Measurements from ENCODE around the gene SPDYE6.
"Not testable (repeated sequence)": the region's sequence is repeated elsewhere in the genome, so short reads cannot be mapped to it uniquely, and the experiment has no call there.

SPDYE6 gene, protein sequence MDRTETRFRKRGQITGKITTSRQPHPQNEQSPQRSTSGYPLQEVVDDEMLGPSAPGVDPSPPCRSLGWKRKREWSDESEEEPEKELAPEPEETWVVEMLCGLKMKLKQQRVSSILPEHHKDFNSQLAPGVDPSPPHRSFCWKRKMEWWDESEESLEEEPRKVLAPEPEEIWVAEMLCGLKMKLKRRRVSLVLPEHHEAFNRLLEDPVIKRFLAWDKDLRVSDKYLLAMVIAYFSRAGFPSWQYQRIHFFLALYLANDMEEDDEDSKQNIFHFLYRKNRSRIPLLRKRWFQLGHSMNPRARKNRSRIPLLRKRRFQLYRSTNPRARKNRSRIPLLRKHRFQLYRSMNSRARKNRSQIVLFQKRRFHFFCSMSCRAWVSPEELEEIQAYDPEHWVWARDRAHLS

DNA sequence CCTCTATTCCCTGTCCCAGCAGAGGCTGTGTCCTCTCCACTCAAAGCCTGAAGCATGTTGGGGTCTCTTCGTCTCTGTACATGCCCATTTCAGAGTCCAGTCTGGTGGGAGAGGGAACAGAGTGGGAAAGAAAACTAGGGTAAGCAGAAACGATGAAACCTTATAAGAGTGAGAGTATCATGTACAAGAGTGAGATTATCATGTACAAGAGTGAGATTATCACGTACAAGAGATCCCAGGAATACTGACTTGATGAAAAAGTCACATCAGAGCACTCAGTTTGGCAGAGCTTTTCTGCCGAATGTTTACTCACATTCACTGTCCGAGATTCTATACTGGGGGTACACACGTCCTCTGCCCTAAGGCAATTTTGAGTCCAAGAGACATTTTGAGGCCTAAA, at the start of gene SPDYE6:
Gene SPDYE6 (minus strand): TSS at position 101 of the 400 bp plus-strand sequence. CDS start 421 bp downstream, outside the sequence.
- not testable (repeated sequence) for DNase-seq

DNA sequence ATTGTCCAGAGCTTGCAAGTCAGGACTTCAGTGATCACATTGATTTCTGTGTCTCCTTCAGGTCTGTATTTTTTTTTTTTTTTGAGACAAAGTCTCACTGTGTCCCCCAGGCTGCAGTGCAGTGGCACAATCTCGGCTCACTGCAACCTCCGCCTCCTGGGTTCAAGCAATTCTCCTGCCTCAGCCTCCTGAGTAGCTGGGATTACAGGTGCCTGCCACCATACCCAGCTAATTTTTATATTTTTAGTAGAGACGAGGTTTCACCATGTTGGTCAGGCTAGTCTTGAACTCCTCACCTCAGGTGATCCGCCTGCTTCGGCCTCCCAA, 48.6 kb upstream of the SPDYE6 start:
- DNase-seq, result not testable (repeated sequence)

DNA sequence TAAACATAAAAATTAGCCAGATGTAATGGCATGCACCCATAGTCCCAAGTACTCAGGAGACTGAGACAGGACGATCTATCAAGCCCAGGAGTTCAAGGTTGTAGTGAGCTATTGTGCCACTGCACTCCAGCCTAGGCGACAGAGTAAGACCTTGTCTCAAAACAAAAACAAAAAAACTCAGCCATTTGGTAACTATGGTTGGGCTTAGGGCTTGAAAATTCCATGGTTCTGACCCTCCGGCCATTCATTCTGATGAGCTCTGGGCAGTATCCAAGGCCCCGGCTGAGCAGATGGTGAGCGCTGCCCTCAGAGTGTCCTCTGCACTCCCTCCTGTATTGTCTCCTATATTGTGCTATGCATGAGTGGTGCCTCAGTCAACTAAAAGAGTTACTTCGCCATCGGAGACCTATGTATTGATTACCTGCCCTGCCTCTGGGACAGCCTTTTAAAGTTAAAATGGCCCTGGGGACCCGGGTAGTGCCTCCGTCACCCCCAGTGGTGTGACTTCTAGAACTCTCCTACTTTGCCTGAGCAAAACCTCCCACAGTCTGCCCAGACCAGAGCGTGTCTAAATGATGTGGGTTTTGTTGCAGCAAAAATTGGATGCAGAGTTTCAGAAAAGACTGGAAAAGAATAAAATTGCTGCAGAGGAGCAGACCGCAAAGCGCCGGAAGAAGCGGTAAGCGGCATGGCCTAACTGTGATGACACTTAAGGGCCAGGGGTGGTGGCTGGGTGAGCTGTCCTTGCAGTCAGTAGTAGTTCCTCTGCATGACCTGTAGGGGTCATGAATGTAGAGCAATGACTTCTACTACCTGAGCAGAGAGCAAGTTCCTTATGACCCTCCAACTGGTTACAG, 48.0 kb upstream of the SPDYE6 start:
- DNase-seq, result peak; percentile 46

DNA sequence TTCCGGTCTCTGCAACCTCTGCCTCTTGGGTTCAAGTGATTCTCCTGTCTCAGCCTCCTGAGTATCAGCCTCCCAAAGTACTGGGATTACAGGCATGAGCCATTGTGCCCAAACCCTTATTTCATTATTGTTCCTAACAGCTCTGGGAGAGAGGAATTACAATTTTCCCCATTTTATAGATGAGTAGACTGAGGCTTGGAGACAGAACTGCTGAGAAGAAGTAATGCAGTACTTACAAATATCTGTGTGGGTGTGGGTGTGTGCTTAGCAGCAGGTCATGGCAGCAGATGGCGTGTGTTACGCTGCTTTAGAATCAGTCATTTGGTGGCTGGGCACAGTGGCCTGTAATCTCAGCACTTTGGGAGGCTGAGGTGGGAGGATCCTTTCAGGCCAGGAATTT, 47.3 kb upstream of the SPDYE6 start:
- no peak for DNase-seq

DNA sequence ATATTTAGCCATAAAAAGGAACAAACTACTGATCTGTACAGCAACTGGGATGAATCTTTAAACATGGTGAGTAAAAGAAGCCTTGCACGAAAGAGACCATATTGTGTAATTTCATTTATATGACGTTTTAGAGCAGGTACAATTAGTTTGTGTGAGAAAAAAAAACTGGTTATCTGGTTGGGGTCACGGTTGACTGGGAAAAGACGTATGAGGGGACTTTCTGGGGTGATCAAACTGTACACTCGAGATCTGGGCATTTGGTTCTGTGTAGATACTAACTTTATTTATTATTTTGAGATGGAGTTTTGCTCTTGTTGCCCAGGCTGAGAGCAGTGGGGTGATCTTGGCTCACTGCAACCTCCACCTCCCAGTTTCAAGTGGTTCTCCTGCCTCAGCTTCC, 44.1 kb upstream of the SPDYE6 start:
- DNase-seq, result no peak

DNA sequence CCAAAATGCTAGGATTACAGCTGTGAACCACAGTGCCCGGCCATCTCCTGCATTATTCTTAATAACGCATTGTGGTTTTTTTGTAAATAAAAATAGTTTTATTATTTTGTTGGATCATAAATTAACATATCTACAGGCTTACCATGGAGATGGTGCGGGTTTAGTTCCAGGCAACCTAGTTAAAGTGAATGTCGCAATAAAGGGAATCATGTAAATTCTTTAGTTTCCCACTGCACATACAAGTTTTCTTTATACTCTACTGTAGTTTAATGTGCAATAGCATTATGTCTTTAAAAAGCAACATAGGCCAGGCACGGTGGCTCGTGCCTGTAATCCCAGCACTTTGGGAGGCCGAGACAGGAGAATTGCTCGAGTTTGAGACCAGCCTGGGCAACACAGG, 42.3 kb upstream of the SPDYE6 start:
- DNase-seq, result no peak

DNA sequence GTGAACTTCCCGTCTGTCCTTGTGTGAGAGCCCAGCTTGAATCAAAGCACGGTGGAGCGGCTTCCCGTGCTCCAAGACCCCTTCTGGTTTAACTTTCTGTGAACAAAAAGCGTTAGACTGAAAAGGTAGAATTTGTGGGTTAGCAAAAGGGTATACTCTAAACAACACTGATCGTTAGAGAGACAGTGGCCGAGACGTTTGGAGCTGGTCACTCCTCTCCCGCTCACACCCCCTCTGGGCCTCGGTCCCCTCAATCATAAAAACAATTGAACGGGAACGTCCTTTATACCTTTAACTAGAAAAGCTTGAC, 40.4 kb upstream of the SPDYE6 start:
- no peak for DNase-seq

DNA sequence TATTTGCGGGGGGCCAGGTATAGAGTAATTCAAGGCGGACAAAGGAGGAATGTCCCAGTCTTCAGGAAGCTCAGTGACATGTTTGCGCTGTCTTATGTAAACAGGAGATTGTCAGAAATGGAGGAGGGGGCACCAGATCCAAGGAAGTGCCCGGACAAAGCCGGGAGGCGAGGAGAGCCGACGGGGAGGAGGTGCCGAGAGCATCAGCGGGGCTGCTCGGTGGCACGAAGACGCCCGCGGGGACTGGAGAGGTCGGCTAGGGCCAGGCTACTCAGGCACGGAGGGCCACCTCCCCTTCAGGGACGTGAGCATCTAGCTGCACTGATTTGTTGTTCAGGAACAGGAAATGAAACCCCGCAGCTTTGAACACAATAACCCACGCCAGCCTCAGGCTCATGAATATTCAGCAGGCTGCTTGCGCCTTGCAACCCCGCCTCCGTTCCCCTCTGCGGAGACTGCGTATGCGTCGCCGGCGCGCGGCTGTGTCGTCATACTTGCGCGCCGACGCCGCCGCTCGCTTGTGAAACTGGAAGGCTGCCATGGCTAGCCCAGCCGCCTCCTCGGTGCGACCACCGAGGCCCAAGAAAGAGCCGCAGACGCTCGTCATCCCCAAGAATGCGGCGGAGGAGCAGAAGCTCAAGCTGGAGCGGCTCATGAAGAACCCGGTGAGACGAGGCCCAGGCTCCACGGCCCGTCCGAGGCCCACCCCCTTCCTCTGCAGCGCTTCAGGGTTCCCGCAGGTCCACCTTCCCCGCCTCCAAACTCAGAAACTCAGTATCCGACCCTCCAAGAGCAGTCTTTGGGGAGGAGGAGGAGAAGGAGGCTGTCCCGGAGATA, 39.8 kb upstream of the SPDYE6 start, which contains the start of gene PRKRIP1:
Gene PRKRIP1 (plus strand): TSS at position 491 of the 837 bp plus-strand sequence. CDS start 49 bp downstream, at position 540.
- DNase-seq, result peak; percentile 89

DNA sequence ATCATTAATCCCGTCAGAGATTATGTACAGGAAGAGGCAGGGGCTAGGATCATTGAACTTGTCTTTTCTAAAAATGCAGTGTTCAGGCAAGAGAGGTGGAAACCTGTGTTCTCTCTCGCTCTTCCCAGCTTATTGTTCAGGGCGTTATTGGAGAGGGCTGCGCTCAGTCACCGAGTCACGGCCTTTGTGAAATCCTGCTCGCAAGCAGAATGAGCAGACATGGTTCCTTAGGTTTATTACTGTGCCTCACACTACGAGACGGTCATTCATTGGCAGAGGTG, 39.3 kb upstream of the SPDYE6 start:
- DNase-seq, result no peak

DNA sequence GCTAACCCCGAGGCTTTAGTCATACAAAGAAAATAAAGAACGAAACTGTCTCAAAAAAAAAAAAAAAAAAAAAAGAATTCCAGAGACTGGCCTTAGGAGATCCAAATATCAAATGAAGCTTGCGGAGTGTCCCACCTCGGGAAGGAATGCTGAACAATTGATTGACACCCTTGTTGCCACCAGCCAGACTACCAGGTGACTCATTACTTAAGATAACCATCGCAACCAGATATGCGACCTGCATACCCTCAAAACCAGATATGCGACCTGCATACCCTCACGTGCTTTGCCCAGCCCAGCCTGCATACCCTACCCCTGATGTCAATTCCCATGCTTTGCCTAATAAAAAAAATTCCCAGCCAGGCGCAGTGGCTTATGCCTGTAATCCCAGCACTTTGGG, 37.2 kb upstream of the SPDYE6 start:
- DNase-seq, result no peak

DNA sequence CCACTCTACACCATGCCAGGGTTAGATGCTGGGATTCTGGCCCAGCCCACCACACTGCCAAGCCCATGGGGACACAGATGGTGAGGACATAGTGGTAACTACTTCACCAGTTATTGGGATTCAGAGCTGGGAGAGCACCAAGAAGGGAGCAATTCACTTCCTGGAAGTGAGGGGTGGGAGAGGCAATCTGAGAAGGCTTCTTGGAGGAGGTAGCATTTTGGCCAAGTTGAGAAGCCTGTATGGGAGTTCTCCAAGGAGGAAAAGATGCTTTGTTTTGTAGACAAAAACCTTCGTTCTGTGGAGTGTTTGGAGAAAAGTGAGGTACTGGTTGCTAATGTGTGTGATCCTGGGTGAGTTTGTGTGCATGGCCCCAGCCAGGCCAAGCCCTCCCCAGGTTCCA, 36.1 kb upstream of the SPDYE6 start:
- DNase-seq, result no peak

DNA sequence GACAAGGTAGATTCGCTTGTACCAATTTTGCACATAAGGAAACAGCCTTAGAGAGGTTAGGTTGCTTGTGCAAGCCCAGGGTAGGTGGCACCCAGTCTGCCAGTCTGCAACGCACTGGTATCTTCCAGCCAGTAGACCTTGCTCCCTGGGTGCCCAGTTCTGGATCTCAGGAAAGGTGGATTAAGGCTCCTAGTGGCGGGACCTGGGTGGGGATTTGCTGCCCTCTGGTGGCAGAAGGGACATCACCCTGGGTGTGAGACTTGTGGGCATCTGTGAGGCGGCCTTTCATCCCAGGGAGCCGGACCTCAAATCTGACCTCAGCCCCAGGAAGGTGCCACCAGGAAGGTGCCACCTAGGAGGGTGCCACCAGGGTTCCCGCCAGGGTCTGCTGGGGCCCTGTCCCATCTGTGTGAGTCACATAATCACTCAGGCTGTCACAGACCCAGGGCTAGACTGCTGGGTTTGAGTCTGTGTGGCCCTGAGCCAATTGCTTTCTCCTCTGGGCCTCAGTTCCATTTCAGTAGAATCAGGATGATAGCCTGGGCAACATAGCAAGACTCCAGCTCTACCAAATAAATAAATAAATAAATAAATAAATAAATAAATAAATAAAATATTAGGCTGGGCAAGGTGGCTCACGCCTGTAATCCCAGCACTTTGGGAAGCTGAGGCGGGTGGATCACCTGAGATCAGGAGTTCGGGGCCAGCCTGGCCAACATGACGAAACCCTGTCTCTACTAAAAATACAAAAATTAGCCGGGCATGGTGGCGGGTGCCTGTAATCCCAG, 34.6 kb upstream of the SPDYE6 start:
- peak; percentile 51 for DNase-seq

DNA sequence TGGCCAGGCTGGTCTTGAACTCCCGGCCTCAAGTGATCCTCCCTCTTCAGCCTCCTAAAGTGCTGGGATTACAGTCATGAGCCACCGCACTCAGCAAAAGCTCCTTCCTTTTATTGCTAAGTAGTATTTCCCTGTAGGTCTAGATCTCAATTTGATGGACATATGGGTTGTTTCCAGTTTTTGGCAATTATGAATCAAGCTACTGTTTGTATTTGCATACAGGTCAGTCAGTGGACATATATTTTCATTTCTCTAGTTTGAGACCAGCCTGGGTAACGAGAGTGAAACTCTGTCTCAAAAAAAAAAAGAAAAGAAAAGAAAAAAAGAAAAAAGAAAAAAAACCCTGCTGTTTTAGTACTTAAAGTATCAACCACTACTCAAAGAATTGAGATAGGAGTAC, 33.6 kb upstream of the SPDYE6 start:
- no peak for DNase-seq

DNA sequence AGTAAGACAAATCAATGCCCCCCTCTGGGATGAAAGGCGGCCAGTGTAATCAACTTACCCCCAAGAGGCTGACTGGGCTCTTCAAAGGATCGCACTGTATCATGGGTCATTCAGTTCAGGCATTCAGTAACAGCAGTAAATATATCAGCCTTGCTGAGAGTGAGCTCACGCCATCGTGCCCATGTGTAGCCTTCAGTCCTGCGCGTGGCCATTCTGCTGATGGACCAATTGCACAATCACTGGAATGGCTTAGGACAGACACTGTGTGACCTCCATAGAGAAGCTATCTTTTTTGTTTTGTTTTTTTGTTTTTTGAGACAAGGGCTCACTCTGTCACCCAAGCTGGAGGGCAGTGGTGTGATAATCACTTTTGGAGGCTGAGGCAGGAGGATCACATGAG, 30.8 kb upstream of the SPDYE6 start:
- DNase-seq, result no peak

DNA sequence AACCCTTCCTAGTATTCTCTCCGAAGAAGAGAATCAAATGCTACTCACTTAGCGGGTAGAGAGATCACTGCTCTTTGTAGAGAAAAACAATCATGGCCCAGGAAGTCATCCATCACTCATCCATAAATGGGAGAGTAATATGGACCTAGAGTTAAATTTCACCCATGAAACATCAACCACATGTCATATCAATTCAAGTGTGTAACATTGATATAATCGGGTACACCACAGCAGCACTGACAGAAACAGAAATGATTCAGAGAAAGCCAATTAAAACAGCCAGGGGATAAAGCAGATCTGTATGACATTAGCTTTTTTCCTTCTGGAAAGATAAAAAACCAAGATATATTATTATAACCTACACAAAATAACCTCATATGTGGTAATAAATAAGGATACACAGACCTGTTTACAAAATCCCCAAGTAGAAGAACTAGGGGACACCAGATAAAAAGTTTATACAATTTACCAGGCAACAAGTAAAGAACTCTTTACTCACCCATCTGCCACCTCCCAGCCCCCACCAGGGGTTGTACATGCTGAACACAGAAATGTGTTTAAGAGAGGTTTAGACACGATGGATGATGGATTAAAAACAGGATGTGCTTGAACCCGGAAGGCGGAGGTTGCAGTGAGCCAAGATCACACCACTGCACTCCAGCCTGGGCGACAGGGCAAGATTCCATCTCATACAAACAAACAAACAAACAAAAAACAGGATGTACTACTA, 25.6 kb upstream of the SPDYE6 start:
- not testable (repeated sequence) for DNase-seq

DNA sequence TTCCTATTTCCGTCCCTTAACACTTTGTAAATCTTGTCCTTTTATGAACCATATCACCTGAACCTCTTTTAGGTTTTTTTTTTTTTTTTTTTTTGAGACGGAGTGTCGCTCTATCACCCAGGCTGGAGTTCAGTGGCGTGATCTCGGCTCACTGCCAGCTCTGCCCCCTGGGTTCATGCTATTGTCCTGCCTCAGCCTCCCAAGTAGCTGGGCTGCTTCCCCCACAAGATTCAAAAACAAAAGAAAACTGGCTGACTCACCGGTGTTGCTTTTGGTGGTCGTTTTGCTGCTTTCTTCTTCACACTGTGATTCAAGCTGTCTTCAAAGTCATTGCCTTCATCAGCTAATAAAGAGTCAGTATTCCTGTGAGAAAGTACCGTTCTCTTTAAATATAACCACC, 24.6 kb upstream of the SPDYE6 start:
- DNase-seq, result not testable (repeated sequence)

DNA sequence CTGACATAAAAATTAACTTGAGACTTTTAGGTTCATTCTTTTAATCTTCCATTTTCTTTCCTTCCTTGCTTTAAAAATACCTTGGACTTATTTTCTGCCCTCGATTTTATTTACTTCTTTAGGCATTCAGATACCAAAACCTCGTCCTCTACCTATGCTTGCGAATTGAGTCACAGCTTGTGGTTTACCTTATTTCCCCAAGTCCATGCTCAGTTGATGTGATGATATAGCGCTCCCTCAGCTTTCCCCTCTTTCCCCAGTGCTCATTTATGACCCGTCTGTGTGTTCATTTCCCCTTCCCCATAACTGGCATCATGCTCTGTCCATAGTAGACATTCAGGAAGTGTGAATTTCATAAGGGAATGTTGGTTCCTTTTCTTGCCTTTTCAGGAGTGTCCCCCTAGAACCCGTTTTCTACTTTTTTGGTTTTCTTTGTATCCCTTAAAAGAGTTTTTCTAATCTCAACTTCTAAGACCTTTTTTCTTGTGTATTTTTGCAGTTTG, 20.8 kb upstream of the SPDYE6 start:
- no peak for DNase-seq

DNA sequence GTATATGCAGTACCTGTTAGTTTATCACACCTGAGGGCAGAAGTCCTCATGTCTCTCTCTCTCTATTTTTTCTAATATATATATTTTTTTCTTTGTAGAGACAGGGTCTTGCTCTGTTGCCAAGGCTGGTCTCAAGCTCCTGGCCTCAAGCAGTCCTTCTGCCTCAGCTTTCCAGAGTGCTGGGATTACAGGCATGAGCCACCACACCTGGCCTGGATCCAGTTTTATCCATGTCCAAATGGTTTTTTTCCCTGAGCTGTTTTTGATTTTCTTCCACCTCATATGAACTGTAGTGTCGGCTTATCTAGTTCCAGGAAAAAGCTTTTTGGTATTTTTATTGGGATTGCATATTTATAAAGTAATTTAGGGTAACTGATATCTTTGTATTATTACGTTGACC, 16.6 kb upstream of the SPDYE6 start:
- DNase-seq, result not testable (repeated sequence)

DNA sequence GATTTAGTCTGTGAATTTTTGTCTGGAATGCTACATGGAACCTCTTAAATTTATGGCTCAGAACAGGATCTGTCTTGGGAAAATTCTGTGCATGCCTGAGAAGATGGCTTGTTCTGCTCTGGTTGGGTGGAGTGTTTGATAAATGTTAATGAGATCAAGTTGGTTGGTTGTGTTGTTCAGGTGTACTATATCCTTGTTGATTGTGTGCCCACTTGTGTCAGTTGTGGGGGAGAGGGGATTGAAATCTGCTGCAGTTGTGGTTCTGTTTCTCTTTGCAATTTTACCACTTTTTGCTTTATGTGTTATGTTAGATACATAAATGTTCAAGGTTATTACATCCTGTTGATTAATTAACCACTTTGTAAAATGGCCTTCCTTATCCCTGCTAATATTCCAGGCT, 13.8 kb upstream of the SPDYE6 start:
- not testable (repeated sequence) for DNase-seq

DNA sequence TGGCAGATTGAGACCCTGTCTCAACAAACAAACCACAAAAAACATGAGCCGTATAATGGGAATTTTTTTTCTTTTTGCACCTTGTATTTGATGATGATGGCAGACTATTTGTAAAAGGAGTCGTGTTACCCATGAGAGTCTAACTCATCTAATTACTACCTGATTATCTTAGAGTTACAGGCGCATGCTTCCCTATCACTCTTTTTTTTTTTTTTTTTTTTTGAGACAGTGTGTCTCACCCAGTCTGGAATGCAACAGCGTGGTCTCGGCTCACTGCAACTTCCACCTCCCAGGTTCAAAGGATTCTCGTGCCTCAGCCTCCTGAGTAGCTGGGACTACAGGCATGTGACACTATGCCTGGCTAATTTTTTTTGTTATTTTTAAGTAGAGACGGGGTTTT, 9.1 kb upstream of the SPDYE6 start:
- DNase-seq, result not testable (repeated sequence)

DNA sequence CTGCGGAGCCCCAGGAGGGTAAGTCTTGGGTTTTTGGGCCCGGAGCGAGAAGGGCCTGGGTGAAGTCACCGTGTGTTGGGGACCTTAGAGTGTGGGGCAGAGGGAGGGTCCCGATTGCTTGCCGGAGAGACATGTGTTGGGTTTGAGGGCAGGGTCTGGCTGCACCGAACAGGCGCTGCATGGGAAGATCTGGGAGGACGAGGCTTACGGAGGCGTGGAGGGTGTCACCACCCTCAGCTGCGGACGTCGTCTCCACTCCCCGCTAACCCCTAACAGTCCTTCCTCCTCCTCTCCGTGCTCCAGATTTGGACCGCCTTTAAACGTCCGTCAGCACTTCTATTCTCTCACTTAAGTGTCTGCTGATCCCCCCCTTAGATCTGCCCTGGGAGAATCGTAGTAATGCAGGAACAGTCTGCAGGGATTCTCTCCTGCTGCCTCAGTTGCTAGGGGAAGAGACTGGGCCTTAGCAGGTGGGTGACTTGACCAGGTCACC, 8.2 kb upstream of the SPDYE6 start:
- DNase-seq, result not testable (repeated sequence)
